Upper lobe of left lung (tissue), 4 donors: ENCODE data around the gene DMC1.

Experiments
- CTCF ChIP-seq, 6 experiments: fragments of 450-650 bp in 4 of 6; fragments of 200-600 bp in 2 of 6; sonication (generic) in 2 of 6; IDR thresholded peaks; one replicate each; pipeline ENCODE4 v1.5.1; 2016 to 2019; ENCODE audit warnings: antibody characterized with exemption in 6 of 6
- POLR2AphosphoS5 ChIP-seq, 2 donors: sonication (generic); formaldehyde crosslinking; IDR thresholded peaks; one replicate each; pipeline ENCODE4 v1.5.1; 2017; ENCODE audit warnings: antibody characterized with exemption in 2 of 2

GRCh38 chr22:38469306-38469781 lies 100.6 kb downstream of the DMC1 start:
- TF ChIP-seq POLR2AphosphoS5 (IDR thresholded peaks at IDR 0.05): no peak
- TF ChIP-seq CTCF (IDR thresholded peaks at IDR 0.05): no peak
